IgD-negative memory B cell (primary cell): ENCODE results near the gene CAPN15. TPM values are rescaled to one million over a fixed set of nuclear protein-coding genes. Genes with fewer than 3 reads are reported as not detected.

Experiments used
- H3K27ac Mint-ChIP-seq, 3 donors: one replicate each; pipeline ENCODE4 v1.8.0; 2020 to 2022; ENCODE audit warnings: mild to moderate bottlenecking in 3 of 3, mixed read lengths in 3 of 3, moderate library complexity in 1 of 3
- H3K27me3 Mint-ChIP-seq: one replicate; pipeline ENCODE4 v1.8.0; 2021; ENCODE audit warnings: mixed read lengths
- H3K36me3 Mint-ChIP-seq: one replicate; pipeline ENCODE4 v1.8.0; 2020; ENCODE audit warnings: mild to moderate bottlenecking, mixed read lengths
- H3K4me1 Mint-ChIP-seq, 3 donors: one replicate each; pipeline ENCODE4 v1.8.0; 2020 to 2022; ENCODE audit warnings: mixed read lengths in 3 of 3, mild to moderate bottlenecking in 1 of 3
- H3K4me3 Mint-ChIP-seq, 4 donors: one replicate each; pipeline ENCODE4 v1.8.0; 2020 to 2022; ENCODE audit warnings: mild to moderate bottlenecking in 4 of 4, mixed read lengths in 4 of 4, moderate library complexity in 3 of 4
- H3K9me3 Mint-ChIP-seq, 3 donors: one replicate each; pipeline ENCODE4 v1.8.0; 2020 to 2021; ENCODE audit warnings: mixed read lengths in 3 of 3, mild to moderate bottlenecking in 1 of 3
- polyA plus RNA-seq: library from polyadenylated mRNA; unstranded; fragments of 300-500 nt; fragmentation: Illumina TruSeq; gene quantifications from one replicate; pipeline ENCODE4 v1.2.3, GENCODE V29; 2021

Gene CAPN15
- polyA plus RNA-seq, 1 donor from 2014 or later = 9.1 TPM

DNA sequence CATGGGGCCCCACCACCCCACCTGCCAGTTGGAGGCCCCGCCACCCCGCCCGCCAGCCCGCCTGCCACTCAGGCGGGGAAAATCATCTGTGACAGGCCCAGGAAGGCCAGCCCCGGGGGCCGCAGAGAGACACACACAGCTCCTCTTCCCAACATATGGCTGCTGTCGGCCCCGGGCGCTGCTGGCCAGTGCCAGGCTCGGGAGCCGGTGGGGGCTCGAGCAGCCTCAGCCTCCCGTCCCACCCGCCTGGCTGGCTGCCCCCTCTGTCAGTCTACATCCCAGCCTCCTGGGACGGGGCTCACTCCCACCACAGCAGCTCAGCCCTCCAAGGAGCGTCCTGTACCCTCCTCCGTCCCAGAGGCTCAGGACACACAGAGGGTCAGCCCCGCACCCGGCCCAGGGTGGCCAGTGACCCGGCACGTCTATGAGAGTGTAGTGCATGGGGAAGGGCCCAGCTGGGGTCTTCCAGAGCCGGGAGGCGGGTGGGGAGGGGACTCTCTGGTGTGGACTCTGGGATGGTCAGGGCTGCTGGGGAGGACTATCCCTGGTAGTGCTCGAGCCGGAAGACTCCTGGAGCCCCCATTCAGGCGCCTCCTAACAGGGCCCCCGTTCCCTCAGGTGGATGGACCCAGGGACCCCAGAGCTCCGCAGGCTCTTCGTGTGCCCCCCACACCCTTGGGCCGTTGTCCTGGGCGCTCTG is 29.1 kb downstream of the CAPN15 start:
- H3K27me3 Mint-ChIP-seq = peaks cover 12% of the 10 kb centered on the region
- no peak overlapping the region for H3K27ac Mint-ChIP-seq
- H3K36me3 Mint-ChIP-seq = peaks cover 2% of the 10 kb centered on the region
- no peaks in the 10 kb centered on the region for H3K9me3 Mint-ChIP-seq
- H3K4me1 Mint-ChIP-seq = peaks cover 0 to 3% (median 0%) of the 10 kb centered on the region in 3 donors
- H3K4me3 Mint-ChIP-seq = no peak overlapping the region

DNA sequence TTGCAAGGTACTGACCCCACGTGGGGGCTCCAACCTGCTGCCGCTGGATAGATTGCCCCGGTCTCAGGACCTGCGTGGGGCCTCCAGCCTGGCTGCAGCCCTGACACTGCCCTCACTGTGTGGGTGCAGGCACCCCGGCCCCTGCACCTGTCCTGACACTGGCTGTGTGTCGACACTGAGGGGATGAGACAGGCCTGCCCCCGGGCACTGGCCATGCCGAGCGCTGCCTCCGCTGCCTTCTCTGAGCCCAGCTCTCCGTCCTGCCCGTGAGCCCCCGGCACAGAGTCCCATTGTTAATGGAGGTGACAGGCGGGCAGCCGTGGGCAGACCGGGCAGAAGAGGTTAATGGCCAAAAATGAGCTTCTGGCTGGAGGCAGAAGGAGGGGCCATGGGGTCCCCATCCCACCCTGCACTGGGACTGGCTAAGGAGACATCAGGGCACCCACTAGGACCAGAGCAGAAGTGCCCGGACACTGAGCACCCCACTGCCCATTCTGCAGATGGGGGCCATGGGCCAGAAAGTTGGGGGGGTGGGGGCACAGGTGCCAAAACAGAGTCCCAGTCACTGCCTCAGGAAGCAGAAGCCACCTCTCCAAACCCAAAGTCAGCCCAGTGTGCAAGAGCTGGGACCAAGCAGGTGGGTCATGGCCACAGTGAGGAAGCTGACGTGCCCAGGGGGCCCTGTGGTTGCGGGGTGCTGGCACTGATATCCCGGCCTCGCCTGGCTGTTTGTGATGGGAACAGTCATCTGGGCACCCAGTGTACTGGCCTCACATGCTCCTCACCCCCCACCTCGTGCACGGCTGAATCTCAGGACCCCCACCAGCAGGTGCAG is 30.2 kb downstream of the CAPN15 start:
- Mint-ChIP-seq H3K27me3 (peaks cover 16% of the 10 kb centered on the region), H3K4me3 (peak overlapping the region in 1 of 4 donors; percentile 17), H3K4me1 (peaks cover 0 to 5% (median 0%) of the 10 kb centered on the region in 3 donors), H3K36me3 (peaks cover 2% of the 10 kb centered on the region), H3K9me3 (no peaks in the 10 kb centered on the region), H3K27ac (no peak overlapping the region)

DNA sequence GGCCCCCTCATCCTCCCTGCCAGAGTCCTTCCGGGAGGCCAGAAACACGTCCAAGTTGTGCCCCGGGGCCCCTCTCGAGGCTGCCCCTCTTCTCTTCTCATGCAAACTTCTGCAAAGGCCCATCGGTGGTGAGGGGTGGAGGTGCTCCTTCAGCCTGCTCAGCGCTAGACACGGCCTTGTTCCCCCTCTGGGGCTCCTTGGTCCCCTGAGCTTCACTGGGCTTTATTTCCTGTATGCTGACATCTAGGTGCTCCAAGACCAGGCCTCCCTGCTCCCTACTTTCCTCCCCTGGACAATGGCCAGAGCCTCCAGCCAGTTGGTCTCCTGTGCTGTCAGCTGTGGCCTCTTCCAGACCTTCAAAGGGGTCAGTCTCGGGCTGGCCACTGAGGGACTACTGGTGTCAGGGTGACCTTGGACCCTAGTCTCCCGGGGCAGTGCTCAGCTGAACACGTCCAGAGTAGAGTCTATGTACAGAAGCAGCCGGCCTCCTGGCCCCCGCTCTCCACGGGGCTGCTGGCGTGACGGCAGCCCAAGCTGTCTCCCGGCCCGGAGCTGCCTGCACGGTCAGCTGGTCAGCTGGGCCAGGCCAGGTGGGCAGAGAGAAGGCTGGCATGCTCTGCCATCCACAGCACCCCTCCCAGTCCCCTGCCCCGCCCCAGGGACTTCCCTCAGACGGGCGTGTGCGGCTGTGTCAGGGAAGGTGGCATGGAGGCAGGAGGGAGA is 30.9 kb downstream of the CAPN15 start:
- H3K4me3 Mint-ChIP-seq = peak overlapping the region in 1 of 4 donors; percentile 41
- H3K36me3 Mint-ChIP-seq = peaks cover 2% of the 10 kb centered on the region
- peaks cover 0 to 5% (median 0%) of the 10 kb centered on the region in 3 donors for H3K4me1 Mint-ChIP-seq
- H3K9me3 Mint-ChIP-seq = no peaks in the 10 kb centered on the region
- no peak overlapping the region for H3K27ac Mint-ChIP-seq
- H3K27me3 Mint-ChIP-seq = peaks cover 18% of the 10 kb centered on the region

DNA sequence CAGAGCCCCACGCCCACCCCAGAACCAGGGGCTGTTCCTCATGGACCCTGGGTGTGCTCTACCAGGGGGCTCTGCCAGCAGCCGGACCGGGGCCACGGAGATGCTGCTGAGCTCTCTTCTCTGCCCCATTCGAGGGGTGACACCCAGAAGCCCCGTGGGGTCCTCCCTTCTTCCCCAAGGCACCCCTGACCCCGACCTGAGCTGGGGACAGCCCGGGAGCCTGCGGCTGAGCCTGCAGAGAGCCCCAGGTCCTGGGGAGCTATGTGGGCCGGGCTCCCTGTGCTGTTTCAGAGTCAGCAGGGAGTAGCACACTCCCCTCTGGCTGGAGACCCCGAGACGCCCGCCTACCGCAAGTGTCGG is 31.5 kb downstream of the CAPN15 start:
- no peaks in the 10 kb centered on the region for H3K9me3 Mint-ChIP-seq
- peaks cover 0 to 5% (median 0%) of the 10 kb centered on the region in 3 donors for H3K4me1 Mint-ChIP-seq
- H3K27ac Mint-ChIP-seq = no peak overlapping the region
- no peak overlapping the region for H3K4me3 Mint-ChIP-seq
- H3K27me3 Mint-ChIP-seq = peaks cover 18% of the 10 kb centered on the region
- peaks cover 2% of the 10 kb centered on the region for H3K36me3 Mint-ChIP-seq

DNA sequence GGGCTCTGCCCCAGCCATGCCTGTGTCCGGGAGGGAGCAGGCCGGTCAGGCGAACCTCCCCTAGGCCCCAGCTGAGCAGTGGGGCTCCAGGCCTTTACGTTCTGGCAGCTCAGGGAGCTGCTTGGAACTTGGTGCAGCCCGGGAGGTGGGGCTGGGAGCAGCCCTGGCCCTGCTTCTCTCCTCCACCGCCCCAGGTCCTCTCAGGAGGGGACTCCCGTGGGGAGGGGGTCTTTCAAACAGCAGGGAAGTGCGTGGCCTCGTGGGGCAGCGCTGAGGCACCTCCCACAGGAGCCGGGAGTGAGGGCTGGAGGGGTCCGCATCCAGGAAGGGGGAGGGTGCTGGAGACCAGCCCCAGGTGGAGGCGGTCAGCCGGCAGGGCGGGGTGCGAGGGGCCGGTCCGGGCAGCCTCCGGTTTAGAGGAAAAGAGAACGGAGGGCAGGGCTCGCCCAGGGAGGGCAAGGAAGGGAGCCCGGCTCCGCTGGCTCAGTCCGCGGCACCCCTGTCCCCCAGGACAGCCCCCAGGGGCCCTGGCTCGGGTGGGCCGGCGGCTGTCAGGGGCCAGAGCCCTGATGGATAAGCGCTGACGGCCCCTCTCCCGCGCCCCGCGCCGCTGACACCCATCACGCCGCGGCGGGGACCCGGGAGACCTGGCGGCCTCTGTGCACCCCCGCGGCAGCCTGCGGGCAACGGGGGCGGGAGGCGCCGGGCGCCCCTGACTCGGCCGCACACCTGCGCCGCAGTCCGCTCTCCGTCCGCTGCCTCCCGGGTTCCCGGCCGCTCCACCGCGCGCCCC is 32.1 kb downstream of the CAPN15 start:
- Mint-ChIP-seq H3K36me3 (no peaks in the 10 kb centered on the region), H3K4me1 (peaks cover 0 to 5% (median 0%) of the 10 kb centered on the region in 3 donors), H3K9me3 (no peaks in the 10 kb centered on the region), H3K27ac (no peak overlapping the region), H3K4me3 (no peak overlapping the region), H3K27me3 (peaks cover 18% of the 10 kb centered on the region)

DNA sequence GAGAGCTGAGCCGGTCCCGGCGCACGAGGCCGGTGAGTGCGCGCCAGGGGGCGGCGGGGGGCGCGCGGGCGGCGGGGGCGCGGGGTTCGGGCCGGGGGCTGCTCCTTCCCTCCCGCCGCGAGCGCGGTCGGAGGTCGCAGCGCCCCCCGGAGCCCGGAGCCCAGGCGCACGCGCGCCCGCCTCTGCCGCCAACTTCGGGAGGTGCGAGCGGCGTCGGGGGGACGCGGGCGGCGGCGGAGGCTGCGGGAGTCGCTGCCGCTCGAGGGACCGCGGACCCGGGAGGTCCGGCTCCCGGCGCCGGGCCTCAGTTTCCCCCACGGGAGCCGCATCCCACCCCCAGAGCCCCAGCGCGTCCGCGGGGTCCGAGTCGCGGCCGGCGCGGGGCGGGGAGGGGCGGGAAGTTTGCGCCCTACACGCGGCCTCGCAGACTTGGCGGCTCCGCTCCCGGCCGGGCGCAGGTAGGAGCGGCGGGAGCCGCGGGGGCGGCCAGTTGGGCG is 32.7 kb downstream of the CAPN15 start, which contains the start of gene PRR35:
Gene PRR35 (plus strand): TSS at position 191 of the 497 bp plus-strand sequence. CDS start 2,901 bp downstream, outside the sequence.
- Mint-ChIP-seq H3K36me3 (no peaks in the 10 kb centered on the region), H3K27ac (no peak within 1 kb of the TSS), H3K4me3 (no peak within 1 kb of the TSS), H3K27me3 (peaks cover 18% of the 10 kb centered on the region), H3K9me3 (no peaks in the 10 kb centered on the region), H3K4me1 (peaks cover 0 to 5% (median 0%) of the 10 kb centered on the region in 3 donors)

DNA sequence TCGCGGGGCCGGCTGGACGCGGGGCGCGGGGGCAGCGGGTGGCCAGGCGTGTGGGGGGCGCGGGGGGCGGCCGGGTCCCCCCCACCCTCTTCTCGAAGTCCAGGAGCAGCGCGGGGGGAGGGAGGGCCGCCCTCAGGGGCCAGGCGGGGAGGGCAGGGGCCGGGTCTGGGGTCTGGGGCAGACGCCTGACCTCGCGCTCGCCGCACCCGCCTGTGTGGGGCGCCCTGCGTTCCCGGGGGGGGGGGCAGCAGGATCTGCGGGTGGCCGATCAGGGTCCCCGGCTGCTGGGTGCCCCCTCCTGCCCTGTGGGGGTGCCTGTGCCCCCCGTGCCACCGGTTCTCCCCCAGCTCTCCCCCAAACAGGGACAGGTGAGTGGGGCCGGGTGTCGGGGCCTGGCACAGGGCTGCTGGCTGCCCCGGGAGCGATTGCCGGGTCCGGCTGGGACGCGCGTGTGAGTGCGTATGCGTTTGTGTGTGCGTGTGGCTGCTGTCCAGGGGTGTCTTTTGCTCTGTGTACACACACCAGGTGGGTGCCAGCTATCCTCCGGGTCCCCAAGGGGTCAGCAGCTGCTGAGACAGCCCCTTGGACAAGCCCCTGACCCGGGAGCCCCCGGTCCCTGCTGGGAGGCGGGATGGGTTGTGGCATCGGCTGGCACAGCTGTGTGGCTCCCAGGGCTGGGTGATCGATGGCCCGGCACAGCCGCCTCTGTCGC is 33.3 kb downstream of the CAPN15 start:
- no peak overlapping the region for H3K4me3 Mint-ChIP-seq
- H3K4me1 Mint-ChIP-seq = peaks cover 0 to 5% (median 0%) of the 10 kb centered on the region in 3 donors
- no peaks in the 10 kb centered on the region for H3K36me3 Mint-ChIP-seq
- H3K27ac Mint-ChIP-seq = no peak overlapping the region
- H3K9me3 Mint-ChIP-seq = no peaks in the 10 kb centered on the region
- H3K27me3 Mint-ChIP-seq = peaks cover 18% of the 10 kb centered on the region

DNA sequence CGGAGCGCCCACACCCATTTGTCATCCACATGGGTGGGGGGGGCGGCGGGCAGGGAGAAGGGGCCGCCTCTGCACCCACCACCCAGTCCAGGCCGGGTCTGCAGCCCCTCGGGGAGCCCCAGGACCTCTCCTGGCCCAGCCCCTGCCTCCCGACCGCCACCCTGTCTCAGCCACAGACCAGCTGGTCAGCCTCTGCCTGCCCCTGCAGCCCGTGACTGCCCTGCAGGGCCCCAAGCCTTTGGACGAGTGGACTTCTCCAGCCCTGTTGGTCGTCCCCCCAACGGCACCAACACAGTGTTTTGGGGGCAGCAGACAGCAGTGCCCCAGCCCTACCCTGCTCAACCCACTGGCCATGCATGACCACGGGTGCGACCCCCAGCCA is 33.9 kb downstream of the CAPN15 start:
- Mint-ChIP-seq H3K4me3 (no peak overlapping the region), H3K9me3 (no peaks in the 10 kb centered on the region), H3K4me1 (peaks cover under 1 to 5% (median under 1%) of the 10 kb centered on the region in 3 donors), H3K36me3 (no peaks in the 10 kb centered on the region), H3K27ac (no peak overlapping the region), H3K27me3 (peaks cover 18% of the 10 kb centered on the region)

DNA sequence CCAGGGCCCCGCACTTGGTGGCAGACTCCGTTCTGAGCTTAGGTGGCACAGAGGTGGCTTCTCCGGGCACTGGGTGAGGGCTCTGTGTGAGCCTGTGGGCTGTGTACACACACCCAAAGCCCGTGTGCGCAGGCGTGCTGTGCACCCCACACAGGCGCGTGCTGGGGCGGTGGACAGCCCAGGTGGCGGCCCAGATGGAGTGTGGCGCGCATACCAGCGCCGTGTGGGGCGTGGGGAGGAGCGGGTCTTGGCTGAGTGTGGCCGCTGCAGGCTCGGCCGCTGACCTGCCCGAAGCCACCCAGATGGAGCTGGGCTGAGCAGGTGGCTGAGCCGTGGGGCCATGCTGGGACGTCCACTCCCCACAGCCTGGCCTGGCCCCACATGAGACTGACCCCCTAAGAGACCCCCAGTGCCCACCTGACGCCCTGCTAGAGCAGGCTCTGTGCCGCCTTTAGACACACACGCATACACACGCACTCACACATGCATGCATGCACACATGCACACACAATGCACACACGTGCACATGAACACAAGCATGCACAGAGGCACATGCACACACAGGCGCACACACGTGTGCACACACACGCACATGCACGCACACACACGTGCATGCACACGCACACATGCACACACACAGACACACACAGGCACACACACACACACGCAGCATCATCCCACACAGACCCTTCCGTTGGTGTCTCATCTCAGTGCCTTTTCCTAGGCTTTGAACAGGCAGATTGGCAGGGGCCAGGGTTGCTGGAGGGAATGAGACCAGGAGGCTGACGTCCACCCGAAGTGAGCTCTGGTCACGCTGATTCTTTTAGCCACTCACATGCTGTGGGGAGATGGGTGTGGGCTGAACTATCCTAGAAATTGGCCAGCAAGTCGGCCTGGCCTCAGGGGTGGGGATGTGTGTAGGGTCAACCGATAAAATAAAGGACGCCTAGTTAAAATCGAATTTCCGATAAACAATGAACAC is 34.7 kb downstream of the CAPN15 start:
- Mint-ChIP-seq H3K27me3 (peaks cover 18% of the 10 kb centered on the region), H3K36me3 (no peaks in the 10 kb centered on the region), H3K9me3 (no peaks in the 10 kb centered on the region), H3K4me1 (peaks cover 8 to 9% (median 9%) of the 10 kb centered on the region in 3 donors), H3K27ac (peak overlapping the region in 1 of 3 donors; percentile 16), H3K4me3 (peak overlapping the region in 1 of 4 donors; percentile 17)

DNA sequence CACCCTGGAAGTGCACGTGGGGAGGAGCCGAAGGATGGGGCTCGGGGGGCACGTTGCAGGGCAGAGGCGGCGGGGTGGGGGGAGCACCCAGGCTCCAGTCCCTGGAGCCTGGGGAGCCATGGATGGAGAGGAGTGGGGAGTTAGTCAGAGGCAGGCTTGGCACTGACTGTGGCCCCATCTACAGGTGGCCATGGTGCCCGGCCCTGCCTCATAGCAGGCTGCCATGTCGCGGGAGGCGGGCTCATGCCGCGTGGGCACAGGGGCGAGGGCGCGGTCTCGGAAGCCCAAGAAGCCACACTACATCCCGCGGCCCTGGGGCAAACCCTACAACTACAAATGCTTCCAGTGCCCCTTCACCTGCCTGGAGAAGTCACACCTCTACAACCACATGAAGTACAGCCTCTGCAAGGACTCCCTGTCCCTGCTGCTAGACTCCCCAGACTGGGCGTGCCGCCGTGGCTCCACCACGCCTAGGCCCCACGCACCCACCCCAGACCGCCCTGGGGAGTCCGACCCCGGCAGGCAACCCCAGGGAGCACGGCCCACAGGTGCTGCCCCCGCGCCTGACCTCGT is 35.6 kb downstream of the CAPN15 start:
- Mint-ChIP-seq H3K9me3 (no peaks in the 10 kb centered on the region), H3K27me3 (peaks cover 16% of the 10 kb centered on the region), H3K36me3 (no peaks in the 10 kb centered on the region), H3K4me3 (no peak overlapping the region), H3K27ac (no peak overlapping the region), H3K4me1 (peaks cover 9 to 10% (median 9%) of the 10 kb centered on the region in 3 donors)

DNA sequence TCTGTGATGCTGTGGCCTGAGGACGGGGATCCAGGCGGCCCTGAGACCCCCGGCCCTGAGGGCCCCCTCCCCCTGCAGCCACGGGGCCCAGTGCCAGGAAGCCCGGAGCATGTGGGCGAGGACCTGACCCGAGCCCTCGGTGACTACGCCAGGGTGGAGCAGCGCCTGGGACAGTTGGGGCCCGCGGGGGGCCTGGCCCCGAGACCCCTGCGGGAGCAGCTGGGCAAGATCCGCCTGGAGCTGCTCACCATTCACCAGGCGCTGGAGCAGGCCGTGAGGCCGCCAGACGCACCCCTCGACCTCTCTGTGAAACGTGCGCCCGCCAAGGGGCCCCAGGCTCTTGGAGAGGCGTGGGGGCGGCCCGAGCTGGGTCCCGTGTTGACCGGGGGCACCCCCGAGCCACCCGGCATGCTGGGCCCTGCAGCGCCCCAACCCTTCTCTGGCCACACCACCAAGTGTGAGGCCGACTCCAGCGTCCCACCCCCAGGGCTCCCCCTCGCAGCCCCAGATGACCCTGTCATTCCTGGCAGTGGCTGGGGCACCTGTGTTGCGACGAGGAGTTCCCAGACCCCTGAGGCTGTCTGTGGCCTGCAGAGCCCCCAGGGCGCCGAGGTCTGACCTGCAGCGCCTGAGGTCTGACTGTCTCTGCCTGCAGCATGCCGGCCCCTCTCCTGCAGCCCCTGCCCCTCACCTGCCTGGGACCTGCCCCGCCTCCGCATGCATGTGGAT is 37.3 kb downstream of the CAPN15 start:
- Mint-ChIP-seq H3K4me1 (peaks cover 8 to 10% (median 9%) of the 10 kb centered on the region in 3 donors), H3K27ac (no peak overlapping the region), H3K4me3 (no peak overlapping the region), H3K27me3 (peaks cover 6% of the 10 kb centered on the region), H3K36me3 (no peaks in the 10 kb centered on the region), H3K9me3 (no peaks in the 10 kb centered on the region)
